NCI-H2029 treated with DMSO at 0.1 percent for 48 hours (cell line): ENCODE results near the gene ZNF135.

Source experiments
- DNase-seq: peaks from one replicate; lab custom pipeline; 2025; lab: John Stamatoyannopoulos, UW

The ZNF135 gene

GRCh38 chr19:58059003-58059670, at the start of gene ZNF135:
TSS of gene ZNF135 (plus strand) at chr19:58059282. CDS start at chr19:58060003, 721 bp downstream.
- peak; percentile 27 for DNase-seq

DNA sequence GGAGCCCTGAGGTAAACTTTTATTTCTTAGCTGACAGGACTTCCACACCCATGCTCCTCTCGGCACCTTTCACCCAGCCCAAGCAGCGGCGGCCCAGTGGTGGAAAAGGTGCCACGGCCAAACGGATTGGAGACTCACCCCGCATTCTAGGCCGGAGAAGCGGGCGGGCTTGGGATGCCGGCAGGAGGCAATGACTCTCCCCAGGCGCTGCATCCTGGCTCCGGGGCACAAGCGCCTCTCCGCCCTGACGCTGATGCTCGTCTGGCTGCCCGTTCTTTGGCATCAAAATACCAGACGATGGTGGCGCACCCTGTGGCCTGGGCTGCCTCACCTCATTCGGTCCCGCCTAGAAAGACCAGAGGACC, 49.8 kb upstream of the ZNF135 start:
- no peak for DNase-seq

GRCh38 chr19:58009666-58010301, 49.3 kb upstream of the ZNF135 start:
- DNase-seq = peak; percentile 3

GRCh38 chr19:58010507-58010906, 48.6 kb upstream of the ZNF135 start:
- DNase-seq = no peak

GRCh38 chr19:58014141-58014540, 44.9 kb upstream of the ZNF135 start:
- no peak for DNase-seq

- DNase-seq = no peak
These were observed 39.0 kb upstream of the ZNF135 start for GRCh38 chr19:58020129-58020528.

- peak; percentile 28 for DNase-seq
These were observed 37.4 kb upstream of the ZNF135 start for GRCh38 chr19:58021541-58022282.

- no peak for DNase-seq
These were observed 36.8 kb upstream of the ZNF135 start for GRCh38 chr19:58022283-58022660.

DNA sequence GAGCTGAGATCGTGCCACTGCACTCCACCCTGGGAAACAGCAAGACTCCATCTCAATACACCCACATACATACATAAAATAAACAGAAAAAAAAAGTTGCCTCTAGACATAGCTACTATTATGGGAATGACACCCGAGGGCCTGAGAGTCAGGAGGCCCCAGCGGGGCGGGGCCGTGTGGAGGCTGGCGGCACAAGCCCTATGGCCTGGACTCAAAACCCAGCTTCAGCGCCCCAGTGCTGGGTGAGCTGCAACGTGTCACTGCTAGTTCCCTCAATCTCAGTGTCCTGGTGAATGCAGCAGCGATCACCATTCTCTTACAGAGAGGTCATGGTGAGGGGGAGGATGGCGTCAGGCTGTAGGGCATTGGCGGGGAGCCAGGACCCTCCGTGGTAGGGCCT, 34.4 kb upstream of the ZNF135 start:
- DNase-seq = no peak

DNA sequence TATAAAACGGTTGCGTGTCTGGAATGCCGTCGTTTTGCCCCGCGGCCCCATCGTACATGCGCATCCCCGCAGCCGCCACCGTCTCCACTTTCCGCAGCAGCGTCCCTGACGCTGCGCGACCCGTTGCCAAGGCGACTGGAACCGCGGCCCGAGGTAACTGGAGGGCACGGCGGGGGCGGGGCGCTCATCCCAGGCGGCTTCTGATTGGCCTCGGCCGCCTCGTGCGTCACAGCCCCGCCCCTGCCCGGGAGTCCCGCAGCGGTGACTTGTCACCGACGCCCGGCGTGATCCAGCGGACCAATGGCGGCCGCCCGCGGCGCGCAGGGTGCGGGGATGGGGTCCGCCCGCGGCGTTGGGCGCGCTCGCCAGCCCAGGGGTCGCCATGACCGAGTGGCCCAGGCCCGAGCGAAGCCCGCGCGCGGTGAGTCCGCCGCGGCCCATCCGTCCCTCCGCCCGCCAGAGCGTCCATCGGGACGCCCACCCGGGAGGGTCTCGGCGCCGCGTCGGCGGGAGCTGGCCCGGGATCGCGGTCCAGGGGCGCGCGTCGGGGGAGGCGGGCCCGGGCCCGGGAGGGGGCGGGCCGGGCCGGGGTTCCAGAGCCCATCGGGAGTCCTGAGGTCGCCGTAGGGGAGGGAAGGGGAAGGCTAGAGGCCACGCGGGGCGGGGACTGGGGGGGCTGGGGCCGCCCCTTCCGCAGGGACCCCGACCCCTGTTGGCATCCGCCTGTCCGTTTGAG, 25.2 kb upstream of the ZNF135 start, which contains the start of gene ZSCAN1:
Gene ZSCAN1 (plus strand): TSS at position 285 of the 736 bp plus-strand sequence. CDS start 3,812 bp downstream, outside the sequence.
- peak; percentile 57 for DNase-seq

DNA sequence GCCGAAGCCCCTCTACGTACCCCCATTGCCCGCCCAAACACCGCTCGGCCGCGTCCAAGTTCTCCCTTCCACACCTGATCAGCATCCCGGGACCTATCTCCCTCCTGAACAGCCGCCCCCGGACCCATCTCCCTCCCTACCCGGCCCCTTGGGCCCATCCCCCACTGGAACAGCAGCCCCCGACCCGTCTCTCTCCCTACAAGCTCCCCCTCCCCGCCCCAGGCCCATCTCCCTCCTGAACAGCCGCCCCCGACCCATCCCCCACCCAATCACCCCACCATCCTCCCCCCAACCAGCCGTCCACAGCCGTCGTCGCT, 24.6 kb upstream of the ZNF135 start:
- no peak for DNase-seq

DNA sequence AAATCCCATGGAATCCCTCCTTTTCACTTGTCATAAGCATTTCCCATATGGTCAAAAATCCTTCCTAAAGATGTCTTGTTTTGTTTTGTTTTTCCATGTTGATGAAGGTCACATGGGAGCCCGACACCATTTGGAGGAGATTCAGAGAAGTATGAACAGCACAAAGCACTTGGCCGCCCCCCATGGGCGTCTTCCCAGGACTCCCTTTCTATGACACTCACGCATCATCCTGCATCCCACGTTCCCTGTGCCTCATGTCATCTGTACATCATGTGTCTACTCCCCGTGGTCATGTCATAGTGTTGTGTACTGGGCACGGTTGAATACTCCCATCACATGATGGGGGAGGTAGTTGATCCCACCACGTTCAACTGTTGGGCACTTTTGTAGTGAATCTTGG, 23.2 kb upstream of the ZNF135 start:
- no peak for DNase-seq

DNA sequence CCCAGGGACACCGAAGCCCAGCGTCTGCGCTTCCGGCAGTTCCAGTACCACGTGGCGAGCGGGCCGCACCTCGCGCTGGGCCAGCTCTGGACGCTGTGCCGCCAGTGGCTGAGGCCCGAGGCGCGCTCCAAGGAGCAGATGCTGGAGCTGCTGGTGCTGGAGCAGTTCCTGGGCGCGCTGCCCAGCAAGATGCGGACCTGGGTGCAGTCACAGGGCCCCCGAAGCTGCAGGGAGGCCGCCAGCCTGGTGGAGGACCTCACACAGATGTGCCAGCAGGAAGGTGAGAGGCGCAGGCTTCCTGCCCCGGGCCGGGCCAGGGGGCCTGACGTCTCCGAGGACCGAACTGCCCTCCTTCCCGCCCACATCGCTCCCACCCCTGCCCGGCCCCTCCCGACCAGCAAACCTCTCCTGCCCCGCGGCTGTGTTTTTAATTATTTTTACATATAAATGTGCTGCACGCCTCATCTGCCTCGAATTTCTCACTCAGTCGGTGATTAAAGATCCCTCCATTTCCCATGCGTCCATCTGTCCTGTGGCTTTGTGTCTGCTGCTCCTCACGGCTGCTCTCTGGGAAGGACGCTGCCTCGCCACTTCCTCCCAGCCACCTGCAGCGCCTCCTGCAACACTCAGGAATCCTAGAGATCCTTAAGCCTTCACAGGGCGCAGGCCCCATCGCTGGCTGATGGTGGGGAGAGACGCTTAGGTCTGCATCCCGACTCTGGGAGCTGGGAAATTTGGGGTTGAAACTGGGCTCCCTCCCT, 21.0 kb upstream of the ZNF135 start:
- DNase-seq = no peak

- no peak for DNase-seq
These were observed 20.3 kb upstream of the ZNF135 start for GRCh38 chr19:58038688-58039204.

- DNase-seq = no peak
These were observed 18.1 kb upstream of the ZNF135 start for GRCh38 chr19:58040751-58041525.

DNA sequence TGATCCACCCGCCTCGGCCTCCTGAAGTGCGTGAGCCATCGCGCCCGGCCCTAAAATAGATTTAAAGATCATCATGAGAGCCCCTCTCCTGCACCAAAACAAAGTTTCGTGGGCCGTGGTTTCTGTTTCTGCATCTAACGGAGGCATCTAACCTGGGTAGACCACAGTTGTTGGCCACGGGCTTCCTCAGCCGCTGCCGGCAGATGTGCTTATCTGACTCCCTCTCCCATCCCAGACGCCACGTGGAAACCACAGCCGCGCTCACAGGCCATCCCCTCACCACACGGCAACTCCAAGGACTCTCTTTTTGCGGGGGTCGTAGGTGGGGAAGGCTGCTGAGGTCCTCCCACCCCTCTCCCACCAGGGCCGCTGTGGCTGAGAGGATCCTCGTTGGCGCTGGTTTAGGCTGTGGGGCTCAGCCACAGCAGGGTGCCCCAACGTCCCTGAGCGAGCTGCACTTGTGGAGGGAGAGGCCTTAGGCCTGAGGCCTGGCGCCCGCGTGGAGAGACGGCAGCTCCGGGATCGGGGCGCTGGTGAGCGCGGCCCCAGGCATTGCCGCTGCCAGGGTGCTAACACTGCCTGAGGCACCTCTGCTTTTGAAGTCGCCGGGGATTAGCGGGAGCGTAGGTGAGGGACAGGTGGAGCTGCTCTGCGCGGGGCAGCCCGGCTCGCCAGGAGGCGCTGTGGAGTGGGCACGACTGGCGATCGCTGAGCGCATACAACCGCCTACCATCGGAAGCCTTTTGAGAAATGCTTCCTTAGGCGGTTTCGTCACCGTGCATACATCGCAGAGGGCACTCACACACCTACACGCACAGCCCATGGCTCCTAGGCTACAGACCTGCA, 16.4 kb upstream of the ZNF135 start:
- no peak for DNase-seq

- DNase-seq = no peak
These were observed 14.7 kb upstream of the ZNF135 start for GRCh38 chr19:58044391-58044790.

- DNase-seq = no peak
These were observed 14.2 kb upstream of the ZNF135 start for GRCh38 chr19:58044886-58045285.

- no peak for DNase-seq
These were observed 13.6 kb upstream of the ZNF135 start for GRCh38 chr19:58045411-58046050.
